OCI-LY3 (cell line): ENCODE measurements around the gene UTP15.

Experiments used
- EZH2phosphoT487 ChIP-seq: fragments of 200-600 bp; shearing (Covaris generic); IDR thresholded peaks from 2 replicates; pipeline ENCODE4 v1.6.1; 2018; ENCODE audit warnings: antibody characterized with exemption, mixed run types, low read depth
- TF ChIP-seq, protein P1 (sequence below): fragments of 200-600, 300-600 bp; sonication (generic); IDR thresholded peaks from 2 replicates; pipeline ENCODE4 v1.5.1; 2014; ENCODE audit warnings: antibody characterized with exemption, low read length, low read depth

DNA sequence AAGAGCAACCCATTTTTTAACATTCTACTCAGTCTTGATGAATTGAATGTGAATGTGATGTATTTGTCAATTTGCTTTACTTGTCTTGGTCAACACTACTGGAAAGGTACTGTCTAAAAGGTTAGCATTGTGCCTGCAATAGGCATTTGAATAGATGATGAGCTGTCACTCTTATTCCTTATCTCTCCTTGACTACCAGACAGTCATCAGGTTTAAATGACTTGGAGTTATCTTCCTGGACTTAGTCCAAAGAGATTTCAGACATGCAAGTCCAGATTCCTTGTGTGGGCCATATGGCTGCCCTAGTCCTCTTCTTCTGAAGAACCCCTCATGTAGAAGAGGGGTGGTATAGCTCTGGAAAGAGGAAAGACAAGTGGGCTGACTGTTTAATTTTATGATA, 65.2 kb downstream of the UTP15 start:
- TF ChIP-seq, protein P1, sequence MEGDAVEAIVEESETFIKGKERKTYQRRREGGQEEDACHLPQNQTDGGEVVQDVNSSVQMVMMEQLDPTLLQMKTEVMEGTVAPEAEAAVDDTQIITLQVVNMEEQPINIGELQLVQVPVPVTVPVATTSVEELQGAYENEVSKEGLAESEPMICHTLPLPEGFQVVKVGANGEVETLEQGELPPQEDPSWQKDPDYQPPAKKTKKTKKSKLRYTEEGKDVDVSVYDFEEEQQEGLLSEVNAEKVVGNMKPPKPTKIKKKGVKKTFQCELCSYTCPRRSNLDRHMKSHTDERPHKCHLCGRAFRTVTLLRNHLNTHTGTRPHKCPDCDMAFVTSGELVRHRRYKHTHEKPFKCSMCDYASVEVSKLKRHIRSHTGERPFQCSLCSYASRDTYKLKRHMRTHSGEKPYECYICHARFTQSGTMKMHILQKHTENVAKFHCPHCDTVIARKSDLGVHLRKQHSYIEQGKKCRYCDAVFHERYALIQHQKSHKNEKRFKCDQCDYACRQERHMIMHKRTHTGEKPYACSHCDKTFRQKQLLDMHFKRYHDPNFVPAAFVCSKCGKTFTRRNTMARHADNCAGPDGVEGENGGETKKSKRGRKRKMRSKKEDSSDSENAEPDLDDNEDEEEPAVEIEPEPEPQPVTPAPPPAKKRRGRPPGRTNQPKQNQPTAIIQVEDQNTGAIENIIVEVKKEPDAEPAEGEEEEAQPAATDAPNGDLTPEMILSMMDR: no peak
- TF ChIP-seq EZH2phosphoT487: no peak
